GM19023 (cell line): ENCODE results near the gene TBC1D22A.
"Not testable (repeated sequence)": the region's sequence is repeated elsewhere in the genome, so short reads cannot be mapped to it uniquely, and the experiment has no call there.

ENCODE experiments used
- ATAC-seq: cut with Tn5 transposase; IDR thresholded peaks from one replicate; pipeline ENCODE4 v1.9.1; 2021; ENCODE audit warnings: mild to moderate bottlenecking, moderate library complexity; ENCODE audit not compliant: unreplicated experiment

Gene TBC1D22A

DNA sequence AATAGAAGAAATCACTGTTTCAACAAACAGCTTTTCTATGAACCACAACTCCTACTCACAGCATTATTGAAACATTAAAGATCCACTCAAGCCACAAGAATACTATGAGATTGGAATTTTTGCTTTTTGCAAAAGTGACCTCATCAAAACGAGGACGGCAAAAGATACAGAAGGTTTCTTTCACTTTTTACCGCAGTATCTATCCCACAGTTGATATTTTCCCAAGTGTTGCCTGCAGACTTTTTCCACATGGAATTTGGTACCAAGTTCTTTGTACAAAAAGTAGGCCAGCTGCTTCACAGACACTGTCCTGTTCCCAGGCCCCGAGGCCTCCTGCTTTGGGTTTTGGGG is 204.0 kb downstream of the TBC1D22A start:
- ATAC-seq, result no peak

DNA sequence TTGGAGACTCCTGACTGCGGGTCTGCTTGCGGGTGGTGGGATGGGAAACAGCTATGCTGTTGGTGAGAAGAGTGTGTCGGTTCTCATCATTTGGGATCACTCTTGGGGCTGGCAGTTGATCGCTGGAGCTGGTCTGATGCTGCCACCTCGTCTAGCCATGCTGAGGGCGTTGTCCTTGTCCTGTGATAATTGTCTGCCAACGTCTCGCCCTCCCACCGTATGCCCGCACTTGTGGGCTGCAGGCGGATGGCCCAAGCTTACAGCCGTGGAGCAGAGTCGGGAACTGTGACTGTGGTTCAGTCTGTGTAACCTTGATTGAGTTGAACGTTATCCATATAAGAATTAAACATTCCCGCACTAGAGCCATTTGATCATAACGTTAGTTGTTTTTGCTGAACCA is 204.4 kb downstream of the TBC1D22A start:
- ATAC-seq, result no peak

DNA sequence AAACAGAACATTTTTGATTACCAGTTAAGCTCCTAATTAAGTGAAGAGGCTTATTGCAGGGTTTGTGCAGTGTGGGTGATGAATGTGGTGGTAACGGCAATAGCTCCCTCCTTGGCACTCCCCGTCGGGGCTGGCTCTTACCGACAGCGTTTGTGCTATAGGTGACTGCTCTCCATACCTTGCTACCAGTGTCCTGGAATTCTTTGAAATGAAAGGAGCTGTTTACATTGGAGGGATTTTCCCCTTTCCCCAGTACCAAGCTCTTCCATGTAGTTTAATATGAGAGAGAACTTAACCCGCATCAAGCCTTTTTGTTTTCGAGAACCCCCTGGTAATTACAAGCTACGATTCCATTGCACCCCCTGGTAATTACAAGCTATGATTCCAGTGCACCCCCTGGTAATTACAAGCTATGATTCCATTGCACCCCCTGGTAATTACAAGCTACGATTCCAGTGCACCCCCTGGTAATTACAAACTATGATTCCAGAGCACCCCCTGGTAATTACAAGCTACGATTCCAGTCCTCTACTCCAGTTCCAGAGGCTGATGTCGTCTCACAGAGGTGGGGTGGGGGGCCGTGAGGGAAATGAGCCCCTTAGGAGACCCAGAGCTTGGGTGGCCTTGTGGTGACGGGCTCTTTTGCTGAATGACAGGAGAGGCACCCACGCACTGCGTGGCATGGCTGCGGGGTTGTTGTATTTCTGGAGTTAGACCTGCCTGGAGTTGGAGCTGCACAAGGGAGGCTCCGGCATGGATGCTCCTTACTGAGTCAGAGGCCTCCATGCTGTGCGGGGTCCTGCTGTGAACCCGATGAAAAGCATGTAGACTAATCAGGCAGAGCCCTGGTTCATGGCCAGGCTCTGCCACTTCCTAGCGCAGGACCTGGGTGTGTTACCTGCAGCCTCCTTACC is 205.3 kb downstream of the TBC1D22A start:
- ATAC-seq, result no peak

DNA sequence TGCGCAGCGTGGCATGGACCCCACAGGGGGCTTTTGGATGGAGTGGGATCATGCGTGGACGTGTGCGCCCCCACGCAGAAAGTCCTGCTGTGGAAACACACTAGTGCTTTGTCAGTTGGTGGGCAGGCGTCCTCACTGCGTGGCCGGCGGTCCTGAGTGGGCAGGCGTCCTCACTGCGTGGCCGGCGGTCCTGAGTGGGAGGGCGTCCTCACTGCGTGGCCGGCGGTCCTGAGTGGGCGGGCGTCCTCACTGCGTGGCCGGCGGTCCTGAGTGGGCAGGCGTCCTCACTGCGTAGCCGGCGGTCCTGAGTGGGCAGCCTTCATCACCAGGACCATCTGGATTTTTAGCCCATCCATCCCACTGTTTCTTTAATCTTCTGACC is 205.9 kb downstream of the TBC1D22A start:
- no peak for ATAC-seq

DNA sequence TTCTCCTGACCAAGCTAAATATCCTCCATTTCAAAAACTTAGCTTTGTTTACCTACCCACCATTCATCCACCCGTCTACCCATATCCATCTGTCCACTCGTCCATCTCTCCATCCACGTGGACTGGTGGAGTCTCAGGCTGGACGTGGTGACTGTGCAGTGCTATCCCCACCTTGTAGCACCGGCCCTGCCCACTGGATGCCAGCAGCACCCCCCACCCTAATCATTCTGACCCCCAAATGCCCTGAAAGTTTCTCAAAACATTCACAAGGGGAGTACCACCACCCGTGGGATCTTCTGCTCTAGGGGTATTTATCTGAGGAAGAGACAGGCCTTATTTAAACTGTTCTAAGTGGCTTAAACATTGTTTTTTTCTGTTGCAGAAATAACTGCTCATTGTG is 206.4 kb downstream of the TBC1D22A start:
- ATAC-seq, result no peak

DNA sequence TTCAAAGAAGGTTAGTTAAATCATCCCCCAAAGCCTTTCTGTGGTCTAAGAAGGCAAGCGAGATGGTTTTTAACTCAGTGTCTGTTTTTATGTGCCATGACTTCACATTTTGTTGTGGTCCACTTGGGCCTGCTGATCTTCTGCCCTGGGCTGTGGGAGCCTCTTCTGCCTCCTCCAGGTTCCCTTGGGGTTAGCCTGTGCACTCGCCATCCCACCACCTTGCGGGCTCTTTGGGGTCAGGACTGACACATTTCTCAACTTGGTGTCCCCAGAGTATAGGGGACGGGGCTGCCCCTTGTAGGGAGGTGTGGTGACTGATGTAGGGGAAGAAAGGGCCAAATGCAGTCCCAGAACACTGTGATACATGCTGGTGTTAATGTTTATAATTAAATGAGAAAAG is 207.0 kb downstream of the TBC1D22A start:
- peak; percentile 93 for ATAC-seq

DNA sequence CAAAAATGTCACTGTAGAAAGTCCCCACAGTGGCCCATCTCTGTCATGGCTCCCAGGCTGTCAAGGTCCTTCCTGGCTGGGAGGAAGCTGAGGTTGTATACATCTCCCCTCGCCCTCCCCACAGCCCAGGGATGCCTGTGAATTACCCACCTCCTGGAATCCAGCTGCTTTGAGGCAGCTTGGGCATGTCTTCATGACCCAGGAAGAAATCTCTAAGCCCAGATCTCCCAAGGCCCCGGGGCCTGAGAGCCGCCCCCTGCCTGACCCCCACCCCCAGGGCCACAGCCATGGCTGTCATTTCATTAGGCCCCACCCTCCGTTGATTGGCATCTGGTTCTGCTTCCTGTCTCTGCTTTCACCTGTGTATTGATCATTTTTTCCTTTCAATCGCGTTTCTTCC is 207.5 kb downstream of the TBC1D22A start:
- no peak for ATAC-seq

DNA sequence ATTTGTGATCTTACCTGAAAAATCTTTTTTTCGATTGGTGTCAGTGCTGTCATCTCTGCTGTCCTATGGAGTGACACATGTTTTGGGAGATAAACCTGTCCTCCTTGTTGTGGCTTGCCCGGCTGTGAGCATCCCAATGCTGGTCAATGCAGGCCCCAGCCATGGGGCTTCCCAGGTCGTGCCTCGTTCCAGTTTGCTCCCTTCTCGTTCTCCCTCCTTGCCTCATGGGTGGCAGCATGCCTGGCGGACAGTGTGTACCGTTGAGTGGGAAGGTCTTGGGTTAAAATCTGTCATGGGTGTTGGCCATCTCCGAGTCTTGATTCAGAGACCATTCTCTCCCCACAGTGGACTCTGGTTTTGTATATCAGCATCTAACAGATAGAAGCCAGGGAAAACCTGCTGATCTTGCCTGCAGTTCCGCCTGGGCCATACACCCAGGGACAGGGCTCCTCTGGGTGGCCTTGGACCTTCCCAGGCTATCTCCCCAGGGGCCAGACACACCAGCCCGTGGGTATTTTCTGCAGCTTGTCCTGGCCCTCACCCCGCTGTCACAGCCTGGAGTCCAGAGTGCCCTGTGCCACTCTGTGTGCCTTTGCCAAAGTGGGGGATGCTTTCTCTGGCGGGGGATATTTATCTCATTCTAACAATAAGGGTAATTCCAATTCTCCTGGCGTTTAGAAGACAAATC is 208.1 kb downstream of the TBC1D22A start:
- ATAC-seq, result no peak

DNA sequence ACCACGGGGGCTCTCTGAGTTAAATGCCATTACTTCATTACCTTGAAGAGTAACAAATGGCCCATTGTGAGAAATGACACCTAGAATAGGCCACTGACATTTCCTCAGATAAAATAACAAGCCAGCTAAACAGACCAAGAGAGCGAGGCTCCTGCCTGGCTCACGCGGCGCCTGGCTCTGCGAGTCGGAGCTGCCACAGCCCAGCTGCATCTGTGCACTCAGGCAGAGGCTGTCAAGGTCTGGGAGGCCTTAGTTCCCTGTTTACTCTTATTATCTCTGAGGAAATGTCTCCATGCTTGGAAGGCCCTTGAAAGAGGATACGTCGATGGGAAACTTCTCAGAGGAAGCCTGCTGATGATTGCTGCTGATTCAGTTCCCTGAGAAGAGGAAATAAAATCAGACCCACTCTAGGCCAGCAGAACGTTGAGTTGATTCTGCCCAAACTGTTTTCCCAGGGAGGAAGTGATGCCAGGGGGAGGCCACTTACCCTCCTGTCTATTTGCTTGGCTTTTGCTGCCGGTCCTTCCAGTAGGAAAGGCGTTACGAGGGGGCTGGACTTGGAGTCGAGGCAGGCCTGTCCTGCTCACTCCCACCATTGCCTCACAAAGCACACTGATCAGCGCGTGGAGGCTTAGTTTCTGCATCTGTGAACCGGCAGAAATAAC is 208.8 kb downstream of the TBC1D22A start:
- ATAC-seq, result no peak

DNA sequence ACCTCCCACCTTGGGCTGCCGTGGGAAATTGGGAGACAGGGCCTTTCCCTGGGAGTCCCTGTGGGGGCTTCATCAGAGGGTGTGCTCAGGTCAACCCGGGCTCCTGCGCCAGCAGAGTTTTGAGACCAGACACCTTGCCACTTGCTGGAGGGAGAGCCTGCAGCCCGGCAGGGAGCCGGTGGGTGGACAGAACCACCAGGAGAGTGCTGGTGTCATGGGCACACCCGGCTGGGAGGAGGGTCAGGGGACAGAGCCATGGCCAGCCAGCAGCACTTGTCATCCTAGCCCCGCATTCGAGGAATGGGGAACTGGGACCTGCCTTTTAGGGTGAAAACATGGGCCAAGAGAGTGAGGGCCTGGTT is 209.3 kb downstream of the TBC1D22A start:
- no peak for ATAC-seq

DNA sequence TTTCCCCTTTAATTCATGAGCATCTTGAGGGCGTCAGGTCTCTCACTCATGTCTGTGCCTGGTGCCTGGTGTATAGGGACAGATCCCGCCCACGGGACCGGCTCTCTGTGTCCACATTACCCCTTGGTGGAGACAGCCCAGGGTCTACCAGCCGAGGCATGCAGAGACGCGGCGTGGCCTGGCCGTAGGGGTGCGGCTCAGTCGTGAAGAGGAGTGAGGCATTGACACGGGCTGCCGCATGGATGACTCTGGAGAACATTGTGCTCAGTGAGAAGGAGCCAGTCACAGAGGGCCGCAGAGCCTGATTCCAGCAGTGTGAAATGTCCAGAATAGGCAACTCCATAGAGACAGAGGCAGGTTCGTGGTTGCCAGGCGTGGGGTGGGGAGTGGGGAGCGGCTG is 209.8 kb downstream of the TBC1D22A start:
- no peak for ATAC-seq

DNA sequence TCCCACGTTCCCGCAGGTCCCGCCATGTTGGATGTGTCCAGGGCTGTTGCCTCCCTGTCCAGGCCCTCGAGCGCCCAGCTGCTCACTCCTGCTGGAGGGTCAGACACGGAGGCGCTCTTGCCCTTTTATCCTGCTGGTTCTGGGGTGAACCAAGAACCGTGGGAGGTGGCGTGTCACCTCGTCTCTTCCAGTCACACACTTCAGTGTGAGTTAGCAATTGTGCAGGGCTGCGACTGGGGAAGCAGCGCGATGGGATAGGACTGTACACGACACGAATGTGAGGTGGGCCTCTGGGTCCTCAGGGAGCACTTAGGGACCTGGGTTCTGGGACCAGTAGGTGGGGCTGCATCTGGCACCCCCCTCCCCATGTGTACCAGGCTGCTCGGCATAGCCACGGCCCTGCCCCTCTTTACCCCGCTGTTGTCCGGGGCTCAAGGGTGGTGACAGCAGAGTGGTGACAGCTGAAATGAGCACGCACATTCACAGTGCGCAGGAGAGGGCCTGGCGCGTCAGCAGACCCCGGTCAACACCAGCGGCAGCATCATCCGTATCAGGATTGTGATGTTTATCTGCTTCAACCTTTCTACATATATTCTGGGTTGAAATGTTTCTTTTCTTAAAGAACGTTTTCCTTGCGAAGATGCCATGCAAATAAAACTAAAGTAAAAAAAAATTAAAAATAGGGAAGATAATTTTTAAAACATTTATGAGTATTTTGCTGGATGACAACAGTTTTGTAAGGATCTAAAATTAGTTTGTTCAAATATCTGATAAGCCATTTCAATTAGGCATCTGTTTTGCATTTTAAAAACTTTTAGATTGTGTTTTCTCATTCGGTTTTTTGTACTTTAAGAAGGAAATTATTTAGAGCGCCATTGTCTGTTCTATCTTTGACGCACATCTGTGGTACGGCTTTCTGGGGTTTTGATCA is 210.7 kb downstream of the TBC1D22A start:
- ATAC-seq, result no peak

DNA sequence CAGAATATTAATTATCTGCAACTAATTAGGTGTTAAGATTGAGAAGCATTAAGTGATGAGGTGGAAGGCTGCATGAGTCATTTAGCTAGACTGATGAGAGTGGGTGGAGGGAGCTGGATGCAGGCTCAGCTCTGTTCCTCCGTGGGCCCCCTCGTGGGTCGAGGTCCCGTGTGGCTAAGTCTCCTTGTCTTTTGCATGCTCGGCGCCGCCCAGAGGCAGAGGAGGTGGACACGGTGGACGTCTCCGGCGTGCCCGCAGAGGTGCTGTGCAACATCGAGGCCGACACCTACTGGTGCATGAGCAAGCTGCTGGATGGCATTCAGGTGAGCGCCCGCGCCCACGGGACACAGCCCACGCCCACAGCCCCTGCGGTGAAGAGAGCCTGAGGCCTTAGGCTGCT is 211.6 kb downstream of the TBC1D22A start:
- no peak for ATAC-seq

DNA sequence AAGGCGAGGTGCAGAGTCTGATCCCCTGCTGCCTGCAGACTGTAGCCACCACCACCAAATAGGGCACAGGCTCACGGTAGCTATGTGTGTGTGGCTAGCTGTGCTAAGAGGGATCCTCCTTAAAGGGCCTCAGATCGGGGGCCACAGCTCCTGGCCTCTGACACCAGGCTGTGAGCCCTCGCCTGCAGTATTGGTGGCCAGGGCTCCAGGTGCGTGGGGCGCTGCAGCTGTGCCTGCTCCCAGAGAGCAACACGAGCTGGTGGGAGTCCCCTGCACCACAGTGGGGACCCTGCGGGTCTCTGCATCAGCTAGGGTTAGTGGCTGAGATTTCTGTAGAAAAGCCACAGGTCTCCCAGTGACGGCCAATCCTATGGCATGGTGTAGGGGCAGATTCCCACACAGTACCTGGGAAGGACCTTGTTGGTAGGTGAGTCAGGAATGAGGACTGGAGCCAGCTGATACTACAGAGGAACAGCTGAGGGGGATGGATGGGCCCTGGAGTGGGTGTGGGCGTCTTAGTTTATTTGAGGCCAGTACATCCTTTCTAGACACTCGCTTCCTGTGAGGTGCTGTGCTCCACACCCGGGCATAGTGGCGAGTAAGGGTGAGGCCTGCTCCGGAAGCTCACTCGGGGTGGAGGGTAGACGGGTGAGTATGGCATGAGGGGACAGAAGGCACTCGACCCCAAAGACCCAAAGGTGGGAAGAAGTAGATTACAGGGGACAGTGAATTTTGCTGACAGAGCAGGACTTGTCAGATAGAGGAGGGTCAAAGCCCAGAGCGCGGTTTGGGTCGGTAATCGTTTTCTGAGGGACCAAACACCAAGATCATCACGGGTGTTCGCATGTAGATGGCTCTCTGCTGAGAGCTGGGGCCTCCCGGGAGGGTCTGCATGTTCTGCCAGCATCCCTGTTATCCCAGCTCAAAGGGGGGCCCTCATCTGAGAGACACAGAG is 212.5 kb downstream of the TBC1D22A start:
- ATAC-seq, result no peak

DNA sequence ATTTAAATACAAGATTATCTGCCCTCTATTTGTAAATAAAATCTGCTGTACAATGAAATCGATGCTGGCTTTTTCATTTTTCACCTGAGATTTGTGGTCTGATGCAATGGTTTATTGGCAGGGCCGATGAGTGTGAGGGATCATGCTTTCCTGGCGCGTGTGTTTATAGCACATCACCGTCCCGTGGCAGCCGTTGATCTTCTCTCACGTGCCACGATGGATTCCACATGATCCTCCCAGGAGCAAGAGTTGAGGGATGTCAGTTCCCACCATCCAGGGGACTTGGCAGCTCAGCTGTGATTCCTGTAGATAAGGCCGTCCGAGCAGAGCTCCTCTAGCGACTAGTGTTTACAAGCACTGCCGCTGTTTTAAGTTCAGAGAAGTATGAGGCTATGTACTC is 213.7 kb downstream of the TBC1D22A start:
- ATAC-seq, result no peak

DNA sequence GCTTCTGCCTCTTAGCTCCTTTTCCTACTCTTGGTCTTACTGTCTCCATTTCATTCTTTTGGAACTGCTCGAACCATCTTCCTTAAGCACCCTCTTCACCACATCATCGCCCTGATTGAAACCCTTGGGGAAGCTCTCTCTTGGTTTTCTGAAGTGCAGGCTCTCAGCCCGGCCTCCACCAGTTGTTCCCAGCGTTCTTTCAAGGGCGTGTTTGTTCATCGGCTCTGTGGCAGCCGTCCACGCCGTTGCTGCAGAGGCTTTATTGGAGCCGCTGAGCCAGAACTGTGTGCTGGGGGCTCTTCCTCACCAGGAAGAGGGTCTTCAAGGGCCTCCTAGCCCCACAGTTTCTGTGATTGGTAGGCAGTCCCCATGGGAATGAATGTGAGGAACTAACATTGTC is 214.1 kb downstream of the TBC1D22A start:
- no peak for ATAC-seq

DNA sequence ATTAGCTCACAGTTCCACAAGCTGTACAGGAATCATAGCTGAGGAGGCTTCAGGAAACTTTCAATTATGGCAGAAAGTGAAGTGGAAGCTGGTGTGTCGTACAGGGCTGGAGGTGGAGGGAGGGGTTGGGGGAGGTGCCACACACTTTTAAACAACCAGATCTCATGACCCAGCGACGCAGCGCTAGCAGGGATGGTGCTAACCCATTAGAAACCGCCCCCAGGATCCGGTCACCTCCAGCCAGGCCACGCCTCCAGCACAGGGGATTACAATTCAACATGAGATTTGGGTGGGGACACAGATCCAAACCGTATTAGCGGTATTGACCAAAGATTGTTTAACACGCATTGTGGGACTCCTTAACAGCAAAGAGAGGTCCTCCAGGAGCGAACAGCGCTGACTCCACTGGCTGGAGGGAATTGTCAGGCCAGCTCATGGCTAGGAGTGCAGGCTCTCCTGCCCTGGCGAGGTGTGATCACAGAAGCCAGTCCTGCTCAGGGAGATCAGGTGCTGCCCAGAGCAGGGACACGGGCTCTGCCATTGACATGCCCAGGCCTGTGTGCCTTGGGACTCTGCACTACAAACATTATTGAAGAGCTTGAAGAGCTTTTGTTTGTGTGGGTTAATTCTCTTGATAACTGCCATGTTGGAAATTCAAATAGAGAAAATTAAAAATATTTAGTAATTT is 215.3 kb downstream of the TBC1D22A start:
- ATAC-seq, result no peak

DNA sequence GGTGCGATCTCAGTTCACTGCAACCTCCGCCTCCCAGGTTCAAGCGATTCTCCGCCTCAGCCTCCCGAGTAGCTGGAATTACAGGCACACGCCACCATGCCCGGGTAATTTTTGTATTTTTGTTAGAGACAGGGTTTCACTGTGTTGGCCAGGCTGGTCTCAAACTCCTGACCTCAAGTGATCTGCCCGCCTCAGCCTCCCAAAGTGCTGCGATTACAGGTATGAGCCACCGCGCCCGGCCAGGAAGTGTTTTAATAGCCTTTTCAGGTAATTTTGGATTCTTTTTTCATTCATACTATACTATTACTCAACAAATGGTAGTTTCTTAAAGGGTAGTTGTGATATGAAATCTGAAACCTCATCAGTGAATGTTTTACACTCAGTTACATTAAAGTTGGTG is 216.2 kb downstream of the TBC1D22A start:
- not testable (repeated sequence) for ATAC-seq

DNA sequence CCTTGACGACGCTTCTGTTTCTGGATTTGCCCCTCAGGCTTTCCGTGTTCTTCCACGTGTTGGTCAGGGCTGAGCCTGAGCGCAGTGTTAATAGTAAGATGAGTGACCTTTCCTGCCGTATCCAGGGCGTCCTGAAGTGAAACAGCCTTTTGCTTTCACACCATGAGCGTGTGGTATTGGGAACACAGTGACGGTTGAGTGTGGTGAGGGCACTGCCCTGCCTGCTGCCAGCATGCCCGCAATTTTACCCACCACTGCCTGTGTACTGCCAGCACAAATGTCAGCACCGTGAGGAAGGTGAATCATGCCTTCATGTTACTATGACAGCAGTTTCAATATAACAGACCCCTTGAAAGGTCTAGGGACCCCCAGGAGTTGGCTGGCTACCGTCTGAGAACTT is 217.1 kb downstream of the TBC1D22A start:
- ATAC-seq, result no peak
